K562 (cell line): Measurements from ENCODE around the gene TRIAP1. TPM values are rescaled to one million over a fixed set of nuclear protein-coding genes. Genes with fewer than 3 reads are reported as not detected.

Source experiments
- CEBPB ChIP-seq: fragments of 450-650 bp; IDR thresholded peaks from 2 replicates; pipeline ENCODE4 v1.6.1; 2016; ENCODE audit warnings: missing genetic modification characterization, missing compliant biosample characterization
- HMGXB4 ChIP-seq: sonication (generic); formaldehyde crosslinking; IDR thresholded peaks from 2 replicates; pipeline ENCODE4 v1.8.1; 2023; ENCODE audit warnings: mild to moderate bottlenecking, missing genetic modification reagents
- HSF4 ChIP-seq: fragments of 250-450 bp; sonication (Bioruptor Pico); IDR thresholded peaks from 2 replicates; pipeline ENCODE4 v2.1.2; 2022; ENCODE audit warnings: mild to moderate bottlenecking, moderate library complexity, borderline replicate concordance
- KAT7 ChIP-seq: sonication (generic); formaldehyde crosslinking; IDR thresholded peaks from 2 replicates; pipeline ENCODE4 v1.8.0; 2022; ENCODE audit warnings: missing genetic modification reagents, mild to moderate bottlenecking, borderline replicate concordance
- LARP7 ChIP-seq: fragments of 450-650 bp; IDR thresholded peaks from 2 replicates; pipeline ENCODE4 v1.6.1; 2016
- MED1 ChIP-seq: sonication (generic); formaldehyde crosslinking; IDR thresholded peaks from 2 replicates; pipeline ENCODE4 v1.8.1; 2023; ENCODE audit warnings: missing genetic modification reagents, borderline replicate concordance
- MEF2A ChIP-seq: IDR thresholded peaks from 2 replicates; pipeline ENCODE4 v1.6.1; 2011; ENCODE audit warnings: low read depth, mild to moderate bottlenecking, low read length, moderate library complexity; ENCODE audit not compliant: control insufficient read depth
- NCOR1 ChIP-seq: fragments of 450-650 bp; IDR thresholded peaks from 2 replicates; pipeline ENCODE4 v1.6.1; 2016; ENCODE audit warnings: mild to moderate bottlenecking, moderate library complexity
- NRF1 ChIP-seq, 2 experiments: fragments of 450-650 bp; IDR thresholded peaks in 1 of 2; conservative IDR thresholded peaks in 1 of 2; 2 replicates each; pipeline ENCODE4 v1.6.1; 2014; ENCODE audit warnings: mild to moderate bottlenecking in 2 of 2
- OTX1 ChIP-seq: fragments of 450-650 bp; formaldehyde crosslinking; IDR thresholded peaks from 2 replicates; pipeline ENCODE4 v1.4.0; 2022; ENCODE audit warnings: mild to moderate bottlenecking
- RBM17 ChIP-seq: fragments of 200-400 bp; formaldehyde crosslinking; IDR thresholded peaks from 2 replicates; pipeline ENCODE4 v1.6.1; 2017; ENCODE audit warnings: low read depth, mild to moderate bottlenecking, low read length, borderline replicate concordance
- RCOR1 ChIP-seq, 2 experiments: IDR thresholded peaks; 2 replicates each; pipeline ENCODE4 v1.6.1; 2012; ENCODE audit warnings: low read depth in 2 of 2, low read length in 2 of 2, borderline replicate concordance in 1 of 2, improper control_type of control experiment in 1 of 2
- TBL1XR1 ChIP-seq, 2 experiments: IDR thresholded peaks; 2 replicates each; pipeline ENCODE4 v1.6.1; 2012; ENCODE audit warnings: improper control_type of control experiment in 2 of 2, low read length in 2 of 2, mild to moderate bottlenecking in 1 of 2
- ZNF174 ChIP-seq: fragments of 250-450 bp; sonication (Bioruptor Pico); IDR thresholded peaks from 2 replicates; pipeline ENCODE4 v1.4.0; 2020; ENCODE audit warnings: mild to moderate bottlenecking
- ZNF23 ChIP-seq: fragments of 250-450 bp; sonication (Bioruptor Pico); IDR thresholded peaks from 2 replicates; pipeline ENCODE4 v1.4.0; 2020; ENCODE audit warnings: mild to moderate bottlenecking
- ZNF239 ChIP-seq: fragments of 250-450 bp; sonication (Bioruptor Pico); IDR thresholded peaks from 2 replicates; pipeline ENCODE4 v1.4.0; 2020; ENCODE audit warnings: mild to moderate bottlenecking
- ZNF263 ChIP-seq: sonication (generic); formaldehyde crosslinking; IDR thresholded peaks from 2 replicates; pipeline ENCODE4 v1.8.0; 2022; ENCODE audit warnings: mild to moderate bottlenecking, missing genetic modification reagents, borderline replicate concordance
- ZNF277 ChIP-seq: fragments of 250-450 bp; sonication (Bioruptor Pico); IDR thresholded peaks from 2 replicates; pipeline ENCODE4 v1.8.0; 2022; ENCODE audit warnings: inconsistent platforms, mild to moderate bottlenecking, moderate library complexity, borderline replicate concordance
- polyA plus RNA-seq, 8 experiments: library from polyadenylated mRNA; depleted of rRNA in 4 of 8; stranded (reverse) in 5 of 8; unstranded in 3 of 8; fragments of >200 nt; fragmentation: Nextera tagmentation in 2 of 8; fragmentation: Illumina TruSeq in 1 of 8; extraction: Ambion mirVana in 2 of 8; extraction: Trizol in 1 of 8; gene quantifications; 2 replicates each; pipeline versions ENCODE4 v1.2.1 to v1.2.3, GENCODE V29; 2011 to 2014; ENCODE audit warnings: inconsistent platforms in 1 of 8, missing spikeins in 1 of 8
- total RNA-seq, 7 experiments: library from RNA; depleted of rRNA in 6 of 7; stranded (reverse); fragments of >200 nt in 6 of 7; fragmentation: Illumina TruSeq in 2 of 7; extraction: Trizol in 2 of 7; gene quantifications; 2 replicates each; pipeline versions ENCODE4 v1.2.1 to v1.2.3, GENCODE V29; 2011 to 2021; ENCODE audit warnings: low replicate concordance in 1 of 7
- TF ChIP-seq, protein P1 (sequence below): fragments of 250-450 bp; sonication (Bioruptor Pico); IDR thresholded peaks from 2 replicates; pipeline ENCODE4 v1.5.0; 2022; ENCODE audit warnings: mild to moderate bottlenecking
- TF ChIP-seq, protein P2 (sequence below): fragments of 450-650 bp; formaldehyde crosslinking; IDR thresholded peaks from 2 replicates; pipeline ENCODE4 v1.4.0; 2022; ENCODE audit warnings: missing genetic modification characterization
- TF ChIP-seq, protein P3 (sequence below): sonication (generic); formaldehyde crosslinking; IDR thresholded peaks from 2 replicates; pipeline ENCODE4 v1.8.0; 2022; ENCODE audit warnings: missing genetic modification reagents, mild to moderate bottlenecking, moderate library complexity, borderline replicate concordance

Gene TRIAP1
- total and polyA plus RNA-seq, 9 of the 15 experiments (the other 6 are each of a cell fraction or from before 2014, with no cell fraction given) = 37.3 to 354 (median 65.4) TPM

DNA sequence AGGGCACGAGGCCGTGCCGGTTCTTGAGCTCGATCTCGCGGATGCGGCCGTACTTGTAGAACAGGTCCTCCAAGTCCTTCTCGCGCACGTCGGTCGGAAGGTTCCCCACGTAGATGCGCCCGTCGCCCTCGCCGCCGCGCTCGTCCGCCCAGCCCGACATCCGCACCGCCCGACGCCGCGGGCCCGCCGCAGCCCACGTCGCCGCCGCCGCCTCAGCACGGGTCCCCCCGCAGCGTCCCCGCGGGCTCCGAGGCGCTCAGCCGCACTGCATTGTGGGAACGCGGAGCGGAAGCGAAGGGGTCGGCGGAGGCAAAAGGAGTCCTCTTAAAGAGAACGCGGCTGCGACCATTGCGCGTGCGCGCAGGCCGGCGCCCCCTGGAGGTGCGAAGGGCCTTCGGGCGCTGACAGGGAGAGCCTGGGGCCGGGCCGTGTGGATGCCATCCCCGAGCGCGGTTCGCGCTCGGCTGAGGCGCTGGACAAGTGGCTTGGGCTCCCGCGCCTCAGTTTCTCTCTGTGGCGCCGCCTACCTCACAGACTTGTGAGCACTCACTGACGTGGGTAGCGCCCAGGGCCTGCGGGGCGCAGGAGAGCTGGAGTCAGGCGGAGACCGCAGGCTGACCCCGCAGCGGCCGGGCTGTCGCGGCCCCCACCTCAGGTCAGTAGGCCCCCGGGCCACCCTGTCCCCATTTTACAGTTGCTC lies 23.4 kb upstream of the TRIAP1 start, which contains the start of gene SRSF9 (continued):
- peak; percentile 61; the same call in 1 of the 2 replicates for TF ChIP-seq KAT7
- TF ChIP-seq NCOR1 = no peak
- TF ChIP-seq RCOR1 (IDR thresholded peaks at IDR 0.05; ENCODE audit: borderline replicate concordance in 1 of 2, low read depth in 2 of 2, low read length in 2 of 2) = peak in 1 of 2 experiments; percentile 64; a peak in 3 of 4 replicates
- no peak for TF ChIP-seq RBM17
- no peak for TF ChIP-seq ZNF239
- TF ChIP-seq ZNF23 = no peak
- TF ChIP-seq CEBPB (tag) = no peak
- TF ChIP-seq HMGXB4 (CRISPR knock-in tag) = peak; percentile 49; the same call in 1 of the 2 replicates
- TF ChIP-seq, protein P1, sequence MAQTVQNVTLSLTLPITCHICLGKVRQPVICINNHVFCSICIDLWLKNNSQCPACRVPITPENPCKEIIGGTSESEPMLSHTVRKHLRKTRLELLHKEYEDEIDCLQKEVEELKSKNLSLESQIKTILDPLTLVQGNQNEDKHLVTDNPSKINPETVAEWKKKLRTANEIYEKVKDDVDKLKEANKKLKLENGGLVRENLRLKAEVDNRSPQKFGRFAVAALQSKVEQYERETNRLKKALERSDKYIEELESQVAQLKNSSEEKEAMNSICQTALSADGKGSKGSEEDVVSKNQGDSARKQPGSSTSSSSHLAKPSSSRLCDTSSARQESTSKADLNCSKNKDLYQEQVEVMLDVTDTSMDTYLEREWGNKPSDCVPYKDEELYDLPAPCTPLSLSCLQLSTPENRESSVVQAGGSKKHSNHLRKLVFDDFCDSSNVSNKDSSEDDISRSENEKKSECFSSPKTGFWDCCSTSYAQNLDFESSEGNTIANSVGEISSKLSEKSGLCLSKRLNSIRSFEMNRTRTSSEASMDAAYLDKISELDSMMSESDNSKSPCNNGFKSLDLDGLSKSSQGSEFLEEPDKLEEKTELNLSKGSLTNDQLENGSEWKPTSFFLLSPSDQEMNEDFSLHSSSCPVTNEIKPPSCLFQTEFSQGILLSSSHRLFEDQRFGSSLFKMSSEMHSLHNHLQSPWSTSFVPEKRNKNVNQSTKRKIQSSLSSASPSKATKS (CRISPR knock-in tag) = no peak
- TF ChIP-seq ZNF174 (CRISPR knock-in tag) = no peak
- TF ChIP-seq MED1 (CRISPR knock-in tag) = no peak
- no peak for TF ChIP-seq ZNF277 (CRISPR knock-in tag)
- TF ChIP-seq NRF1 (conservative IDR thresholded peaks at IDR 0.05 in 1 of 2, IDR thresholded peaks at IDR 0.05 in 1 of 2) = peak; percentile 93 to 95
- TF ChIP-seq MEF2A = no peak
- TF ChIP-seq, protein P2, sequence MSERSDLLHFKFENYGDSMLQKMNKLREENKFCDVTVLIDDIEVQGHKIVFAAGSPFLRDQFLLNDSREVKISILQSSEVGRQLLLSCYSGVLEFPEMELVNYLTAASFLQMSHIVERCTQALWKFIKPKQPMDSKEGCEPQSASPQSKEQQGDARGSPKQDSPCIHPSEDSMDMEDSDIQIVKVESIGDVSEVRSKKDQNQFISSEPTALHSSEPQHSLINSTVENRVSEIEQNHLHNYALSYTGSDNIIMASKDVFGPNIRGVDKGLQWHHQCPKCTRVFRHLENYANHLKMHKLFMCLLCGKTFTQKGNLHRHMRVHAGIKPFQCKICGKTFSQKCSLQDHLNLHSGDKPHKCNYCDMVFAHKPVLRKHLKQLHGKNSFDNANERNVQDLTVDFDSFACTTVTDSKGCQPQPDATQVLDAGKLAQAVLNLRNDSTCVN (CRISPR knock-in tag) = no peak
- no peak for TF ChIP-seq TBL1XR1 (IDR thresholded peaks at IDR 0.05; ENCODE audit: low read length in 2 of 2)
- no peak for TF ChIP-seq OTX1 (CRISPR knock-in tag)
- TF ChIP-seq ZNF263 (CRISPR knock-in tag) = no peak
- TF ChIP-seq, protein P3, sequence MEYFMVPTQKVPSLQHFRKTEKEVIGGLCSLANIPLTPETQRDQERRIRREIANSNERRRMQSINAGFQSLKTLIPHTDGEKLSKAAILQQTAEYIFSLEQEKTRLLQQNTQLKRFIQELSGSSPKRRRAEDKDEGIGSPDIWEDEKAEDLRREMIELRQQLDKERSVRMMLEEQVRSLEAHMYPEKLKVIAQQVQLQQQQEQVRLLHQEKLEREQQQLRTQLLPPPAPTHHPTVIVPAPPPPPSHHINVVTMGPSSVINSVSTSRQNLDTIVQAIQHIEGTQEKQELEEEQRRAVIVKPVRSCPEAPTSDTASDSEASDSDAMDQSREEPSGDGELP (CRISPR knock-in tag) = peak; percentile 74; the same call in 1 of the 2 replicates
- TF ChIP-seq HSF4 = no peak
- TF ChIP-seq LARP7 = no peak
